Measurements from ENCODE around the gene CCDC201.

CCDC201 gene

GRCh38 chr7:45873035-45873354, at the start of gene CCDC201:
Gene CCDC201, minus strand, starts transcription at chr7:45873082. Its CDS starts 75 bp downstream, at chr7:45873007.
- no peak for DNase-seq (ENCODE audit: low spot score)

- no peak for DNase-seq (ENCODE audit: low spot score)
These were observed 49.0 kb upstream of the CCDC201 start for GRCh38 chr7:45921699-45922519.

GRCh38 chr7:45921381-45921698, 48.5 kb upstream of the CCDC201 start:
- no peak for DNase-seq (ENCODE audit: low spot score)

GRCh38 chr7:45920502-45921380, 47.9 kb upstream of the CCDC201 start, which contains the start of gene IGFBP3:
Gene IGFBP3, minus strand, starts transcription at chr7:45921272. Its CDS starts 132 bp downstream, at chr7:45921140.
- DNase-seq (ENCODE audit: low spot score): peak; percentile 15

- no peak for DNase-seq (ENCODE audit: low spot score)
These were observed 47.1 kb upstream of the CCDC201 start for GRCh38 chr7:45919993-45920459.

- DNase-seq (ENCODE audit: low spot score): no peak
These were observed 46.4 kb upstream of the CCDC201 start for GRCh38 chr7:45919231-45919784.

GRCh38 chr7:45918556-45918955, 45.7 kb upstream of the CCDC201 start:
- DNase-seq (ENCODE audit: low spot score): no peak

GRCh38 chr7:45917658-45918057, 44.8 kb upstream of the CCDC201 start:
- DNase-seq (ENCODE audit: low spot score): peak; percentile 72

GRCh38 chr7:45917064-45917463, 44.2 kb upstream of the CCDC201 start:
- no peak for DNase-seq (ENCODE audit: low spot score)

- no peak for DNase-seq (ENCODE audit: low spot score)
These were observed 42.7 kb upstream of the CCDC201 start for GRCh38 chr7:45915606-45916005.

GRCh38 chr7:45914911-45915310, 42.0 kb upstream of the CCDC201 start:
- no peak for DNase-seq (ENCODE audit: low spot score)

- no peak for DNase-seq (ENCODE audit: low spot score)
These were observed 40.1 kb upstream of the CCDC201 start for GRCh38 chr7:45912972-45913371.

GRCh38 chr7:45911311-45911710, 38.4 kb upstream of the CCDC201 start:
- DNase-seq (ENCODE audit: low spot score): no peak

- DNase-seq (ENCODE audit: low spot score): no peak
These were observed 38.0 kb upstream of the CCDC201 start for GRCh38 chr7:45910855-45911254.

- no peak for DNase-seq (ENCODE audit: low spot score)
These were observed 36.7 kb upstream of the CCDC201 start for GRCh38 chr7:45909561-45909960.

GRCh38 chr7:45902820-45903219, 29.9 kb upstream of the CCDC201 start:
- no peak for DNase-seq (ENCODE audit: low spot score)

- DNase-seq (ENCODE audit: low spot score): no peak
These were observed 28.7 kb upstream of the CCDC201 start for GRCh38 chr7:45901566-45901965.

GRCh38 chr7:45898222-45898621, 25.3 kb upstream of the CCDC201 start:
- DNase-seq (ENCODE audit: low spot score): no peak

- DNase-seq (ENCODE audit: low spot score): no peak
These were observed 24.3 kb upstream of the CCDC201 start for GRCh38 chr7:45897042-45897690.

- no peak for DNase-seq (ENCODE audit: low spot score)
These were observed 21.8 kb upstream of the CCDC201 start for GRCh38 chr7:45894665-45895062.

GRCh38 chr7:45893996-45894664, 21.2 kb upstream of the CCDC201 start:
- no peak for DNase-seq (ENCODE audit: low spot score)

Measured in germinal center (tissue), 1 donor.